HEK293 (cell line): ENCODE data around the gene SREK1.

ENCODE experiments used
- SP3 ChIP-seq: fragments of 450-650 bp; formaldehyde crosslinking; IDR thresholded peaks from 2 replicates; pipeline ENCODE4 v1.5.1; 2016; ENCODE audit warnings: missing biosample characterization, missing genetic modification characterization
- ZNF610 ChIP-seq: fragments of 450-650 bp; formaldehyde crosslinking; IDR thresholded peaks from 2 replicates; pipeline ENCODE4 v1.5.1; 2016; ENCODE audit warnings: missing biosample characterization, missing genetic modification characterization, borderline replicate concordance

- TF ChIP-seq ZNF610 (no peak), SP3 (tag by site-specific recombination) (no peak)
These were observed 6.9 kb downstream of the SREK1 start for GRCh38 chr5:66151030-66151429.
